Hepatocyte (in vitro differentiated cells): ENCODE results near the gene ADCY4. TPM values are rescaled to one million over a fixed set of nuclear protein-coding genes. Genes with fewer than 3 reads are reported as not detected.
"Not testable (repeated sequence)": the region's sequence is repeated elsewhere in the genome, so short reads cannot be mapped to it uniquely, and the experiment has no call there.

Experiments
- DNase-seq: peaks from one replicate; pipeline ENCODE4 v3.0.0-alpha.2; 2016; ENCODE audit warnings: low spot score
- H2AFZ ChIP-seq: fragments of 200-600 bp; sonication (generic); 2 replicates; pipeline ENCODE4 v1.6.0; 2016; ENCODE audit warnings: antibody characterized with exemption, mild to moderate bottlenecking
- H3K27ac ChIP-seq: fragments of 200-600 bp; sonication (generic); 2 replicates; pipeline ENCODE4 v1.5.1; 2016; ENCODE audit warnings: mild to moderate bottlenecking
- H3K27me3 ChIP-seq: fragments of 200-600 bp; sonication (generic); 2 replicates; pipeline ENCODE4 v1.6.1; 2016
- H3K36me3 ChIP-seq: fragments of 200-600 bp; sonication (generic); replicated peaks from 2 replicates; pipeline ENCODE4 v1.5.1; 2016; ENCODE audit warnings: low read depth; ENCODE audit not compliant: insufficient read depth
- H3K4me1 ChIP-seq: fragments of 200-600 bp; sonication (generic); 2 replicates; pipeline ENCODE4 v1.5.1; 2016; ENCODE audit warnings: mild to moderate bottlenecking, moderate library complexity; ENCODE audit not compliant: insufficient read depth
- H3K4me2 ChIP-seq: fragments of 200-600 bp; sonication (generic); 2 replicates; pipeline ENCODE4 v1.6.0; 2016
- H3K4me3 ChIP-seq: fragments of 200-600 bp; sonication (generic); 2 replicates; pipeline ENCODE4 v1.5.1; 2016; ENCODE audit warnings: mild to moderate bottlenecking
- H3K79me2 ChIP-seq: fragments of 200-600 bp; sonication (generic); 2 replicates; pipeline ENCODE4 v1.6.0; 2017; ENCODE audit warnings: mild to moderate bottlenecking
- H3K9me2 ChIP-seq: fragments of 200-600 bp; sonication (generic); replicated peaks from 2 replicates; pipeline ENCODE4 v1.6.0; 2017; ENCODE audit warnings: mild to moderate bottlenecking; ENCODE audit not compliant: insufficient read depth
- H3K9me3 ChIP-seq: fragments of 200-600 bp; sonication (generic); 2 replicates; pipeline ENCODE4 v1.5.1; 2016; ENCODE audit warnings: low read depth, mild to moderate bottlenecking
- H4K20me1 ChIP-seq: fragments of 200-600 bp; sonication (generic); 2 replicates; pipeline ENCODE4 v1.6.0; 2016; ENCODE audit warnings: mild to moderate bottlenecking; ENCODE audit not compliant: insufficient read depth, poor library complexity, severe bottlenecking
- CTCF ChIP-seq: fragments of 200-600 bp; sonication (generic); IDR thresholded peaks from 2 replicates; pipeline ENCODE4 v1.5.1; 2016; ENCODE audit warnings: antibody characterized with exemption, mild to moderate bottlenecking; ENCODE audit not compliant: poor library complexity
- EZH2 ChIP-seq: fragments of 200-600 bp; sonication (generic); IDR thresholded peaks from 2 replicates; pipeline ENCODE4 v1.6.1; 2016; ENCODE audit warnings: antibody characterized with exemption, mild to moderate bottlenecking, borderline replicate concordance
- EZH2phosphoT487 ChIP-seq: fragments of 200-600 bp; sonication (generic); IDR thresholded peaks from one replicate; pipeline ENCODE4 v1.6.1; 2018; ENCODE audit warnings: antibody characterized with exemption, mild to moderate bottlenecking, low read depth, moderate library complexity; ENCODE audit not compliant: unreplicated experiment, severe bottlenecking
- WGBS: methylation state at CpG from one replicate; pipeline ENCODE4 v1.1.6; 2016; ENCODE audit warnings: low lambda C conversion rate; ENCODE audit errors: missing lambda C conversion rate; 5-methylcytosine and 5-hydroxymethylcytosine counted together
- polyA plus RNA-seq: library from polyadenylated mRNA; unstranded; fragments of >200 nt; fragmentation: Nextera tagmentation; extraction: Ambion mirVana; gene quantifications from 2 replicates; pipeline ENCODE4 v1.2.1, GENCODE V29; 2016
- total RNA-seq: library from RNA; depleted of rRNA; stranded (reverse); fragments of >200 nt; gene quantifications from 2 replicates; pipeline ENCODE4 v1.2.3, GENCODE V29; 2014

The ADCY4 gene
- total and polyA plus RNA-seq, 2 experiments from 2014 or later, result 0.63 to 1.3 TPM

GRCh38 chr14:24372701-24373416 is 38.0 kb upstream of the ADCY4 start:
- Histone ChIP-seq H3K4me1 (peaks cover 6% of the 10 kb centered on the region), H3K36me3 (no peaks in the 10 kb centered on the region), H4K20me1 (no peaks in the 10 kb centered on the region), H3K4me2 (no peak overlapping the region), H3K27me3 (no peaks in the 10 kb centered on the region), H3K27ac (no peak overlapping the region), H3K9me2 (no peaks in the 10 kb centered on the region), H3K9me3 (no peaks in the 10 kb centered on the region), H2AFZ (no peak overlapping the region), H3K4me3 (no peak overlapping the region), H3K79me2 (peaks cover 7% of the 10 kb centered on the region)
- TF ChIP-seq CTCF, result no peak
- no peak for TF ChIP-seq EZH2phosphoT487
- no peak for TF ChIP-seq EZH2
- no peak for DNase-seq
- 92% methylated on average over 12 of the region's 12 CpGs for WGBS

- not testable (repeated sequence) for H2AFZ ChIP-seq, H3K4me1 ChIP-seq, DNase-seq, H3K27ac ChIP-seq, H3K9me2 ChIP-seq, H3K36me3 ChIP-seq, H3K9me3 ChIP-seq, H3K79me2 ChIP-seq, H3K27me3 ChIP-seq, H3K4me3 ChIP-seq, H4K20me1 ChIP-seq
- WGBS, result 90% methylated on average over 3 of the region's 3 CpGs
- peak overlapping the region; percentile 35 for H3K4me2 ChIP-seq
These were observed 36.7 kb upstream of the ADCY4 start for GRCh38 chr14:24371605-24372004.

GRCh38 chr14:24370748-24371147 is 35.9 kb upstream of the ADCY4 start:
- Histone ChIP-seq H3K9me2 (no peaks in the 10 kb centered on the region), H3K36me3 (no peaks in the 10 kb centered on the region), H3K4me3 (no peak overlapping the region), H4K20me1 (no peaks in the 10 kb centered on the region), H3K27me3 (no peaks in the 10 kb centered on the region), H3K4me2 (peak overlapping the region; percentile 35), H2AFZ (no peak overlapping the region), H3K9me3 (no peaks in the 10 kb centered on the region), H3K4me1 (no peaks in the 10 kb centered on the region), H3K79me2 (peaks cover 7% of the 10 kb centered on the region), H3K27ac (no peak overlapping the region)
- no peak for TF ChIP-seq CTCF
- no peak for TF ChIP-seq EZH2
- no peak for TF ChIP-seq EZH2phosphoT487
- no peak for DNase-seq
- WGBS, result 78% methylated on average over 1 of the region's 1 CpG

- TF ChIP-seq EZH2phosphoT487, result no peak
- no peak for TF ChIP-seq EZH2
- TF ChIP-seq CTCF, result no peak
- Histone ChIP-seq H3K4me3 (no peak overlapping the region), H3K4me2 (peak overlapping the region; percentile 79), H2AFZ (no peak overlapping the region), H3K9me3 (no peaks in the 10 kb centered on the region), H3K27ac (no peak overlapping the region), H3K36me3 (no peaks in the 10 kb centered on the region), H3K79me2 (peaks cover 7% of the 10 kb centered on the region), H3K27me3 (no peaks in the 10 kb centered on the region), H3K4me1 (peaks cover 4% of the 10 kb centered on the region), H4K20me1 (no peaks in the 10 kb centered on the region), H3K9me2 (no peaks in the 10 kb centered on the region)
- DNase-seq, result no peak
- 92% methylated on average over 25 of the region's 32 CpGs for WGBS
These were observed 35.2 kb upstream of the ADCY4 start for GRCh38 chr14:24369907-24370687.
